BJ (cell line): ENCODE measurements around the gene VWC2. TPM values are rescaled to one million over a fixed set of nuclear protein-coding genes. Genes with fewer than 3 reads are reported as not detected.

ENCODE experiments used
- CTCF ChIA-PET: fragments of 350-600 bp; formaldehyde crosslinking; extraction: SDS; loops from one replicate; lab custom pipeline; 2021; ENCODE audit warnings: antibody characterized with exemption, inconsistent platforms; lab: Yijun Ruan, JAX
- POLR2A ChIA-PET: fragments of 300-600 bp; sonication (Branson Sonifier 250); formaldehyde crosslinking; extraction: SDS; loops from one replicate; lab custom pipeline; 2021; ENCODE audit warnings: antibody characterized with exemption; lab: Charles Lee
- DNase-seq: peaks from one replicate; pipeline ENCODE4 v3.0.0-alpha.2; 2011; ENCODE audit warnings: low read depth
- H3K27me3 ChIP-seq: 2 replicates; pipeline ENCODE4 v1.6.0; 2011; ENCODE audit warnings: low read length; ENCODE audit not compliant: control insufficient read depth, insufficient read depth
- H3K36me3 ChIP-seq: 2 replicates; pipeline ENCODE4 v1.5.1; 2011; ENCODE audit warnings: low read length; ENCODE audit not compliant: control insufficient read depth, insufficient read depth
- H3K4me3 ChIP-seq: 2 replicates; pipeline ENCODE4 v1.5.1; 2011; ENCODE audit warnings: low read depth, mild to moderate bottlenecking, control low read depth, low read length
- polyA plus RNA-seq: library from polyadenylated mRNA; depleted of rRNA; stranded (reverse); fragments of >200 nt; gene quantifications from 2 replicates; pipeline ENCODE4 v1.2.3, GENCODE V29; 2011
- TF ChIP-seq, protein P1 (sequence below): IDR thresholded peaks from 2 replicates; pipeline ENCODE4 v1.5.1; 2011; ENCODE audit warnings: low read depth, mild to moderate bottlenecking, control low read depth, inconsistent platforms, low read length, moderate library complexity; ENCODE audit not compliant: insufficient read depth

Gene VWC2
- polyA plus RNA-seq, 1 experiment = not detected

DNA sequence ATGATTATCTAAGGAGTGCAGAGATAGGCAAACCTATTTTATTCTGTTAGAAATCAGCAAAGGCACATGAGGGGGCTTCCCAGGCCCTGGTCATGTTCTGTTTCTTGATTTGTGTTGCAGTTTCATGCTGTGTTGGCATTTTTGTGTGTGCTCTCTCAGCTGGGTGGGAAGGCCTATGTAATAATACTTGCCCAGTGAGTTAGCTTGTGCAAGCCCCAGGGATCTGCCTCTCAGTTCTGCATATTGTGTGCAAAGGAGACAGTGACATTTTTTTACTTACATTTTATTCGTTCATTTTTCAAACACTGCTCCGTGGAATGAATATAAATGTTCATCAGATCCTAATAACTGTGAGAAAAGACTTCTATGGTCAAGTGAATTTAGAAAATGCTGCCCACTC is 119.0 kb downstream of the VWC2 start:
- POLR2A ChIA-PET = no interaction called here
- no peak for DNase-seq
- CTCF ChIA-PET = no interaction called here
- H3K27me3 ChIP-seq = no peaks in the 10 kb centered on the region
- H3K36me3 ChIP-seq = no peaks in the 10 kb centered on the region
- TF ChIP-seq, protein P1, sequence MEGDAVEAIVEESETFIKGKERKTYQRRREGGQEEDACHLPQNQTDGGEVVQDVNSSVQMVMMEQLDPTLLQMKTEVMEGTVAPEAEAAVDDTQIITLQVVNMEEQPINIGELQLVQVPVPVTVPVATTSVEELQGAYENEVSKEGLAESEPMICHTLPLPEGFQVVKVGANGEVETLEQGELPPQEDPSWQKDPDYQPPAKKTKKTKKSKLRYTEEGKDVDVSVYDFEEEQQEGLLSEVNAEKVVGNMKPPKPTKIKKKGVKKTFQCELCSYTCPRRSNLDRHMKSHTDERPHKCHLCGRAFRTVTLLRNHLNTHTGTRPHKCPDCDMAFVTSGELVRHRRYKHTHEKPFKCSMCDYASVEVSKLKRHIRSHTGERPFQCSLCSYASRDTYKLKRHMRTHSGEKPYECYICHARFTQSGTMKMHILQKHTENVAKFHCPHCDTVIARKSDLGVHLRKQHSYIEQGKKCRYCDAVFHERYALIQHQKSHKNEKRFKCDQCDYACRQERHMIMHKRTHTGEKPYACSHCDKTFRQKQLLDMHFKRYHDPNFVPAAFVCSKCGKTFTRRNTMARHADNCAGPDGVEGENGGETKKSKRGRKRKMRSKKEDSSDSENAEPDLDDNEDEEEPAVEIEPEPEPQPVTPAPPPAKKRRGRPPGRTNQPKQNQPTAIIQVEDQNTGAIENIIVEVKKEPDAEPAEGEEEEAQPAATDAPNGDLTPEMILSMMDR = no peak
- no peak overlapping the region for H3K4me3 ChIP-seq

DNA sequence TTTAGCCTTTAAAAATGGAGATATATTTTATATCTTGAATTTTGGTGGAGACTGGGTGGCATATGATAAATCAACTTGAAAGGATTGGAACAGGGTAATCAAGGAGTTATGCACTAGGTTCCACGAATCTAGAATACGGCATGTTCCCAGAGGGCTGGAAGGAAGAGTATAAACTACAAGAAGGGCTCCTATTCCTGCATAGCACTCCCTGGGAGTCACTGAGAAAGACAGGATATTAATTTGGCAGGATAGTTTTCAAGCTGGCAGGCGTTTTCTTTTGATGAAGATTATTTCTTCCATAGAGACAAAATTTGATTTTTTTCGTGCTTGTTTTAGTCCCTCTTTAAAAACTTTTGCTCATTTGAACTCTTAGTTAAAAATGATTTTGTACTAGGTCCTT is 119.7 kb downstream of the VWC2 start:
- TF ChIP-seq, protein P1 = no peak
- CTCF ChIA-PET = no interaction called here
- POLR2A ChIA-PET = no interaction called here
- no peak for DNase-seq
- Histone ChIP-seq H3K27me3 (no peaks in the 10 kb centered on the region), H3K4me3 (no peak overlapping the region), H3K36me3 (no peaks in the 10 kb centered on the region)

DNA sequence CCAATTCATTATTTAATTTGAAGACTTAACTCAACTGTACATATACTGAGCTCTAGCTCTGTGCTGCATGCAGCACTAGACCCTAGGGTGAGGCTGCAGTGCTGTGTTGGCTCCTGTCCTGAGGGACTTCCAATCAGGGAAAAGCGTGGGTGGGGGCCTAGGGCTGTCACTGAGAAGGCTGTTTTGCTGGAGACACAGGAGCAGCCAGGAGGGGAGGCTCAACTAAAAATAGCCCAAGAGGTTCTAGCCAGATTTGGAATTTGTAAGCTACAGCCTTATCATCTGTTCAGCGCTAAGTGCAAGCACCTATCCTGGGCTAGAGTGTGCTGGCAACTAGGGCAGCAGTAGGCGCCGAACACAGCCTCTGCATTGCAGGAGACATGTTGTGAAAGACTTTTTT is 121.1 kb downstream of the VWC2 start:
- CTCF ChIA-PET = no interaction called here
- H3K4me3 ChIP-seq = no peak overlapping the region
- no peak for DNase-seq
- POLR2A ChIA-PET = no interaction called here
- H3K27me3 ChIP-seq = no peaks in the 10 kb centered on the region
- no peaks in the 10 kb centered on the region for H3K36me3 ChIP-seq
- TF ChIP-seq, protein P1 = no peak

DNA sequence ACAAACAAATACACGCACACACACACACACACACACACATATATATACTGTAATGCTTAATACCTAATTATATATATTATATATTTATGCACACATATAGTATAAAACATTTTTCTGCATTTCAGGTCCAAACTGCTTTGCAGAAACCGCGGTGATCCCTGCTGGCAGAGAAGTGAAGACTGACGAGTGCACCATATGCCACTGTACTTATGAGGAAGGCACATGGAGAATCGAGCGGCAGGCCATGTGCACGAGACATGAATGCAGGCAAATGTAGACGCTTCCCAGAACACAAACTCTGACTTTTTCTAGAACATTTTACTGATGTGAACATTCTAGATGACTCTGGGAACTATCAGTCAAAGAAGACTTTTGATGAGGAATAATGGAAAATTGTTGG is 138.5 kb downstream of the VWC2 start:
- Histone ChIP-seq H3K27me3 (no peaks in the 10 kb centered on the region), H3K4me3 (no peak overlapping the region), H3K36me3 (no peaks in the 10 kb centered on the region)
- TF ChIP-seq, protein P1 = no peak
- ChIA-PET CTCF (no interaction called here), POLR2A (no interaction called here)
- DNase-seq = no peak

DNA sequence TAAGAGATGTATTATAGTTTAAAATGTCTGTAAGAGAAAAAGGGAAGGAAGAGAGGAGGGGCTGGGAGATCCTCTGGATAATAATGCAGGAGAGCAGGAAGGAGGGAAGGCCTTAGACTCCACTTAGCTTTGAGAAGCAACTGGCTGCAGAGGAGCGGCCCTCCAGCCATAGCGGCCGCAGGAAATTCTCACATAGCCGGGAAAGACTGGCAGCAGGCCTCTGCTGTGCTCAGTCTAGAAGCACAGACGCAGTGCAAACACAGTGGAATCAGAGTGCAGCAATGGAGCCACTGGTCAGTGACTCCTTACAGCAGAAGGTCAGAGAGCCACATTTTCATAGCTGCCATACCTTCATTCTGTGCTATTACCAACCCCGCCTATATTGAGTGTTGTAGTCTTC is 153.3 kb downstream of the VWC2 start:
- Histone ChIP-seq H3K36me3 (no peaks in the 10 kb centered on the region), H3K27me3 (no peaks in the 10 kb centered on the region), H3K4me3 (no peak overlapping the region)
- ChIA-PET POLR2A (no interaction called here), CTCF (no interaction called here)
- TF ChIP-seq, protein P1 = no peak
- no peak for DNase-seq
